Measurements from ENCODE around the gene ZDHHC20. TPM values are rescaled to one million over a fixed set of nuclear protein-coding genes. Genes with fewer than 3 reads are reported as not detected.
A peak's percentile ranks its signal among the peaks of the same experiment; 100 is the strongest.

ZDHHC20 gene, protein sequence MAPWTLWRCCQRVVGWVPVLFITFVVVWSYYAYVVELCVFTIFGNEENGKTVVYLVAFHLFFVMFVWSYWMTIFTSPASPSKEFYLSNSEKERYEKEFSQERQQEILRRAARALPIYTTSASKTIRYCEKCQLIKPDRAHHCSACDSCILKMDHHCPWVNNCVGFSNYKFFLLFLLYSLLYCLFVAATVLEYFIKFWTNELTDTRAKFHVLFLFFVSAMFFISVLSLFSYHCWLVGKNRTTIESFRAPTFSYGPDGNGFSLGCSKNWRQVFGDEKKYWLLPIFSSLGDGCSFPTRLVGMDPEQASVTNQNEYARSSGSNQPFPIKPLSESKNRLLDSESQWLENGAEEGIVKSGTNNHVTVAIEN
- 10 to 100 TPM; 46.1 to 50.9 TPM for total RNA-seq

DNA sequence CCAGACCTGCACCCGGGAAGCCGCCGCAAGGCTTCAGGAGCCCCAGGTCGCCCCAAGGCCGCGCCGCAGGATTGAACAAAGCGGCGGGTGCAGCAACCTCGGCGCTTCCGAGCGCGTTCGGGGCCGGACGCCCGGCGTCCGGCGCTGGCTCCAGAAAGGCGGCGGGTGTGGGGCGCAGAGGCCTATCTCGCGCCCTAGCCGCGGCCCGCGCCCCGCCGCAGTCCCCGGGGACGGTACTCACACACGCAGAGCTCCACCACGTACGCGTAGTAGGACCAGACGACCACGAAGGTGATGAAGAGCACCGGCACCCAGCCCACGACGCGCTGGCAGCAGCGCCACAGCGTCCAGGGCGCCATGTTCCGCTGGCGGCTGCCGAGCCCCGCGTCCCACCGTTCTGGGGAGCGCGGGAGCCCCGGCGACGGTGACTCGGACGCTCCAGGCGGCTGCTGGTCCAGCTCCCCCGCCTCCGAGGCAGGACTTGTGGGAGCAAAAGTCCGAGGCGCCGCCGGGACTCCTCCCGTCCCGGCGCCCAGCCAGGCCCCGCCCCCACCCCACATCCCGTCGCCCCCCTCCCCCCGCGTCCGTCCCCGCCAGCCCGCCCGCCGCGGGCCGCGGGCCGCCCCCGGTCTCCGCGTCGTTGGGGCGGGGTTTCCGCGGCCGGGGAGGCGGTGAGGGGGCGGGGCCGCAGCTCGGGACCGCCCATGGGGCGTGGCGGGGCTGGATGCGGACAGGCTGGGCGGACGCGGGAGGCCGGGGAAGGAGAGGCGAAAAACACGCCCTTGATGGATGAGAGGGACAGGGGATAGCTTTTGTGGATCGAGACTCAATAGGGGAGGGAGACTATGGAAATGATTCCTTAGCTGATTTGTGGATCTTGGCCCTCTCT is at the start of gene ZDHHC20:
Gene ZDHHC20, minus strand, starts transcription at position 491 of the 889 bp plus-strand sequence. Its CDS starts 132 bp downstream, at position 359.
- ChIA-PET POLR2A (interaction anchor here (0.6 to 3.1 kb wide), 10 partner anchors 9 to 282 kb away, joined by 3 to 15 read pairs (median 4); partner anchors contain the start of genes MRPL57 and SKA3), CTCF (interaction anchor here (0.8 to 3.7 kb wide), 4 partner anchors 9 to 1603 kb away, joined by 3 to 19 read pairs (median 10); no protein-coding TSS in a partner anchor)
- H3K4me3 Mint-ChIP-seq: peak within 1 kb of the TSS; percentile 96
- H3K36me3 Mint-ChIP-seq (ENCODE audit: low read depth): peaks cover 13% of the 10 kb centered on the region
- intact Hi-C loops (cut with micrococcal nuclease): loop anchor here (5.0 kb wide), 2 partner anchors 62 to 162 kb away; no protein-coding TSS in a partner anchor
- ATAC-seq (peak; percentile 92), DNase-seq (peak; percentile 87)
- TF ChIP-seq, protein P1, sequence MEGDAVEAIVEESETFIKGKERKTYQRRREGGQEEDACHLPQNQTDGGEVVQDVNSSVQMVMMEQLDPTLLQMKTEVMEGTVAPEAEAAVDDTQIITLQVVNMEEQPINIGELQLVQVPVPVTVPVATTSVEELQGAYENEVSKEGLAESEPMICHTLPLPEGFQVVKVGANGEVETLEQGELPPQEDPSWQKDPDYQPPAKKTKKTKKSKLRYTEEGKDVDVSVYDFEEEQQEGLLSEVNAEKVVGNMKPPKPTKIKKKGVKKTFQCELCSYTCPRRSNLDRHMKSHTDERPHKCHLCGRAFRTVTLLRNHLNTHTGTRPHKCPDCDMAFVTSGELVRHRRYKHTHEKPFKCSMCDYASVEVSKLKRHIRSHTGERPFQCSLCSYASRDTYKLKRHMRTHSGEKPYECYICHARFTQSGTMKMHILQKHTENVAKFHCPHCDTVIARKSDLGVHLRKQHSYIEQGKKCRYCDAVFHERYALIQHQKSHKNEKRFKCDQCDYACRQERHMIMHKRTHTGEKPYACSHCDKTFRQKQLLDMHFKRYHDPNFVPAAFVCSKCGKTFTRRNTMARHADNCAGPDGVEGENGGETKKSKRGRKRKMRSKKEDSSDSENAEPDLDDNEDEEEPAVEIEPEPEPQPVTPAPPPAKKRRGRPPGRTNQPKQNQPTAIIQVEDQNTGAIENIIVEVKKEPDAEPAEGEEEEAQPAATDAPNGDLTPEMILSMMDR (IDR thresholded peaks at IDR 0.05): no peak
- H3K9me3 Mint-ChIP-seq: peaks cover 4% of the 10 kb centered on the region
- H3K27ac Mint-ChIP-seq: peak within 1 kb of the TSS; percentile 94
- no peaks in the 10 kb centered on the region for H3K27me3 Mint-ChIP-seq
- H3K4me1 Mint-ChIP-seq (ENCODE audit: low read depth): peaks cover 24% of the 10 kb centered on the region

DNA sequence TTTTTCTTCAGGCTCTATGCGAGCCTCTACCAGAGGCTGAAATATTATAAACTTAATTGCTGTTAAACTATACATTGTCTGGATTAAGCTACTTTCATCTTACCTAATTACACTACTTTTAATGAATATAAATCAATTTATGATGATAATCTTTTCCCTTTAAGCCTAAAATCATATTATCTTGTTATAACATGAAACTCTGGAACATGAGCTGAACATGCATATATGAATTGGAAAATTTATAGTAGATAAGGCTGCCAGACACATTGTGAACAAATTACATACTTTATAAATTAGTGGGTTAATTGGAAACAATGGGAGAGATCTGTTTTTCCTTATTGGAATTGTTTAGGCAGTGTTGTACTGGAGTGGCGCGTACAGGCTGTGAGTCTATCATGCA is 45.3 kb upstream of the ZDHHC20 start:
- Mint-ChIP-seq H3K9me3 (no peaks in the 10 kb centered on the region), H3K4me3 (no peak overlapping the region), H3K36me3 (ENCODE audit: low read depth) (peaks cover 17% of the 10 kb centered on the region), H3K27ac (no peak overlapping the region), H3K27me3 (no peaks in the 10 kb centered on the region), H3K4me1 (ENCODE audit: low read depth) (no peaks in the 10 kb centered on the region)
- ChIA-PET CTCF (no interaction called here), POLR2A (no interaction called here)
- DNase-seq (no peak), ATAC-seq (no peak)
- intact Hi-C loops (cut with micrococcal nuclease): no loop called here
- TF ChIP-seq, protein P1 (IDR thresholded peaks at IDR 0.05): no peak

DNA sequence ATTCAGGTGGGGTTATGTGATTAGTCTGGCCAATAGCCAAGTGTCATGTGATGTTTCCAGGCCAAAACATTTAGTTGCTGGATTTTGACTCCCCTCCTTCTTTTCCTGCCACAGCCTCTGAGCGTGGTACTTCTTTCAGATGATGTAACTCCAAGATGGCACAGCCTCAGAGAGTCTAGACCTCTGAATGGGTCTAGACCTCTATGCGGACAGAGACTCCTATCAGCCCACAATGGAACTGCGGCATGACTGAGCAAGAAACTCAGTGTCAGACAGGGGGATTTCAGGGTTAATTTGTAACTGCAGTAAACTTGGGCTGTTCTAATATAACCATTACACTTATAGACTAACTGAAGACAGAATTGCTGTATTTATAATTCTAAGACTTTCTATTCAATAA is 42.6 kb upstream of the ZDHHC20 start:
- H3K9me3 Mint-ChIP-seq: no peaks in the 10 kb centered on the region
- peaks cover 19% of the 10 kb centered on the region for H3K36me3 Mint-ChIP-seq (ENCODE audit: low read depth)
- intact Hi-C loops (cut with micrococcal nuclease): no loop called here
- ChIA-PET CTCF (no interaction called here), POLR2A (no interaction called here)
- no peaks in the 10 kb centered on the region for H3K4me1 Mint-ChIP-seq (ENCODE audit: low read depth)
- peak overlapping the region; percentile 13 for H3K27ac Mint-ChIP-seq
- no peaks in the 10 kb centered on the region for H3K27me3 Mint-ChIP-seq
- no peak overlapping the region for H3K4me3 Mint-ChIP-seq
- TF ChIP-seq, protein P1 (IDR thresholded peaks at IDR 0.05): no peak
- DNase-seq: peak; percentile 4
- ATAC-seq: no peak

DNA sequence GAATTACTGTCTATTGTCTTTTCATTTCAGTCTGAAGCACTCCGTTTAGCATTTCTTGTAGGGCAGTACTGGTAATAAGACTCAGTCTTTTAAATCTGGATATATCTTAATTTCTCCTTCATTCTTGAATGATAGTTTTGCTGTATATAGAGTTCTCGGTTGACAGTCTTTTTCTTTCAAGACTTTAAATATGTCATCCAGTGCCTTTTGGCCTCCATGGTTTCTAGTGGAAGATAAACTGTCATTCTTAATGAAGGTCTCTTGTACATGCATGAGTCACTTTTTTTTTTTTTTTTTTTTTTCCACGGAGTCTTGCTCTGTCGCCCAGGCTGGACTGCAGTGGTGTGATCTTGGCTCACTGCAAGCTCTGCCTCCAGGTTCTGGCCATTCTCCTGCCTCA is 27.2 kb upstream of the ZDHHC20 start:
- ChIA-PET CTCF (interaction anchor here (0.6 kb wide), 1 partner anchor 10 kb away, joined by 3 read pairs; no protein-coding TSS in a partner anchor), POLR2A (no interaction called here)
- H3K9me3 Mint-ChIP-seq: peaks cover 22% of the 10 kb centered on the region
- ATAC-seq: no peak
- DNase-seq: no peak
- peaks cover 30% of the 10 kb centered on the region for H3K36me3 Mint-ChIP-seq (ENCODE audit: low read depth)
- TF ChIP-seq, protein P1 (IDR thresholded peaks at IDR 0.05): no peak
- intact Hi-C loops (cut with micrococcal nuclease): no loop called here
- no peaks in the 10 kb centered on the region for H3K27me3 Mint-ChIP-seq
- no peaks in the 10 kb centered on the region for H3K4me1 Mint-ChIP-seq (ENCODE audit: low read depth)
- H3K4me3 Mint-ChIP-seq: no peak overlapping the region
- H3K27ac Mint-ChIP-seq: no peak overlapping the region

All from activated CD8-positive, alpha-beta T cell treated with anti-CD3 and anti-CD28 coated beads for 36 hours (primary cell).